Coronary artery (tissue), 2 donors: Measurements from ENCODE around the gene JARID2.

Experiments used
- DNase-seq: peaks from one replicate; pipeline ENCODE4 v3.0.0-alpha.2; 2017; ENCODE audit warnings: low spot score
- H3K27ac ChIP-seq, 2 donors: fragments of 200-600 bp; sonication (generic); one replicate each; pipeline ENCODE4 v1.5.1; 2016 to 2019
- H3K4me3 ChIP-seq: fragments of 200-600 bp; sonication (generic); 2 replicates; pipeline ENCODE4 v1.5.1; 2016; ENCODE audit warnings: mild to moderate bottlenecking, moderate library complexity
- TF ChIP-seq, protein P1 (sequence below): fragments of 200-600 bp; sonication (generic); IDR thresholded peaks from one replicate; pipeline ENCODE4 v1.5.1; 2019; ENCODE audit warnings: antibody characterized with exemption

JARID2 gene

GRCh38 chr6:15305496-15305895, 59.6 kb downstream of the JARID2 start:
- Histone ChIP-seq H3K27ac (no peak overlapping the region), H3K4me3 (no peak overlapping the region)
- no peak for DNase-seq
- TF ChIP-seq, protein P1, sequence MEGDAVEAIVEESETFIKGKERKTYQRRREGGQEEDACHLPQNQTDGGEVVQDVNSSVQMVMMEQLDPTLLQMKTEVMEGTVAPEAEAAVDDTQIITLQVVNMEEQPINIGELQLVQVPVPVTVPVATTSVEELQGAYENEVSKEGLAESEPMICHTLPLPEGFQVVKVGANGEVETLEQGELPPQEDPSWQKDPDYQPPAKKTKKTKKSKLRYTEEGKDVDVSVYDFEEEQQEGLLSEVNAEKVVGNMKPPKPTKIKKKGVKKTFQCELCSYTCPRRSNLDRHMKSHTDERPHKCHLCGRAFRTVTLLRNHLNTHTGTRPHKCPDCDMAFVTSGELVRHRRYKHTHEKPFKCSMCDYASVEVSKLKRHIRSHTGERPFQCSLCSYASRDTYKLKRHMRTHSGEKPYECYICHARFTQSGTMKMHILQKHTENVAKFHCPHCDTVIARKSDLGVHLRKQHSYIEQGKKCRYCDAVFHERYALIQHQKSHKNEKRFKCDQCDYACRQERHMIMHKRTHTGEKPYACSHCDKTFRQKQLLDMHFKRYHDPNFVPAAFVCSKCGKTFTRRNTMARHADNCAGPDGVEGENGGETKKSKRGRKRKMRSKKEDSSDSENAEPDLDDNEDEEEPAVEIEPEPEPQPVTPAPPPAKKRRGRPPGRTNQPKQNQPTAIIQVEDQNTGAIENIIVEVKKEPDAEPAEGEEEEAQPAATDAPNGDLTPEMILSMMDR = no peak

- DNase-seq = no peak
- TF ChIP-seq, protein P1 = no peak
- H3K27ac ChIP-seq = no peak overlapping the region
- no peak overlapping the region for H3K4me3 ChIP-seq
Observed at GRCh38 chr6:15305909-15306308, 60.0 kb downstream of the JARID2 start.

DNA sequence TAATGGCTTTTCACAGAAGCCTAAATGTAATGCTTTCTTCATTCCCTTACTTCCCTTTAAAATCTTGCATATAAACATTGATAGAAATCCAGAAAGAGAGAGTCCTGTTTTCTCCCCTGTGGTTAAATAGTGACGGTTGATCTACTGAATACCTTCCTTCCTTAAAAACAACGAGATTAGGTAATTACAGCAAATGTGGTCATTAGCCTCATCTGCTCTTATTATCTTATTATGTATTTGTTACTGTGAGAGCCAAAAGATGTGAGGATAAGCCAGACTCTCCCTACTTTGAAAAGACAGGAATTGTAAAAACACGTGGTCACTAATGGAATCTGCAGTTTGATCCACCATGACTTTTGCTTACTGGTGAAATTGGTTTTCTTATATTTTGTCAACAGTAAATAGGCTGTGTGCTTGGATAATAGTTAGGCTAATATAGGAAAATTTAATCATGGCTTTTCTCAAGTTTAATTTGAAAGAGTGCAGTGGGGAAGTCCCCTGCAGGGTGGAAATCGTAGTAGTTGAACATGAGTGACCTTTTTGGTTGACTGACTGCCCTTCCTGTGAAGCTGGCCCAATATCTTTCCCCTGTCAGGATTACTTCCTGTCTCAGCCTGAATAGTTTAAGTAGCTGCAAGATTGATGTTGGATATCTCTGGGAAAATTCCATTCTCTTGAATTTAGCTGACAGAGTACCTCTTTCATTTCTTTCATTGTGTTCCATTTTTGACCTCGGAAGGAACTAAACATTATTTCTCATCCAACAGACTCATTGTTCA, 62.8 kb downstream of the JARID2 start:
- DNase-seq = no peak
- no peak overlapping the region for H3K4me3 ChIP-seq
- H3K27ac ChIP-seq = no peak overlapping the region
- TF ChIP-seq, protein P1 = no peak

- TF ChIP-seq, protein P1 = no peak
- Histone ChIP-seq H3K27ac (no peak overlapping the region), H3K4me3 (no peak overlapping the region)
- DNase-seq = no peak
Observed at GRCh38 chr6:15309611-15310283, 63.9 kb downstream of the JARID2 start.

DNA sequence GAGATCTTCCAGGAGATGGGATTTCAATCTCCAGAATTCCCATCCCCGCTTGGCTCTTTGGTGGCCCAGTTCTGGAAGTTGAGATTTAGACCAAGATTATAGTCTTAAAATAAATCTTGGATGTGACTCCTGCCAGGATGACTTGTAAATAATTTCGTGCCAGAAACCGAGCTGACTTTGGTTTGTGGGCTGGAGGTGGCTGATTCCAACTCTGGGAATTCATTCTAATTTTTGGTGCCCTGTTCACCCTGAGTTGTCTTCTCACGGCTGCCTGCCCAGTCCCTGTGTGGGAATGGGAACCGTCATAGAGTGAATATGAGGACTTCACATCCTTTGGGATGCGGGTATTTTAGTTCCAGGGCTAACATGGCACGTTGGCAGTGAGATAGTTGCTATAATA, 64.8 kb downstream of the JARID2 start:
- Histone ChIP-seq H3K4me3 (no peak overlapping the region), H3K27ac (no peak overlapping the region)
- no peak for DNase-seq
- TF ChIP-seq, protein P1 = no peak

- TF ChIP-seq, protein P1 = no peak
- Histone ChIP-seq H3K4me3 (no peak overlapping the region), H3K27ac (no peak overlapping the region)
- no peak for DNase-seq
Observed at GRCh38 chr6:15312500-15312899, 66.6 kb downstream of the JARID2 start.

DNA sequence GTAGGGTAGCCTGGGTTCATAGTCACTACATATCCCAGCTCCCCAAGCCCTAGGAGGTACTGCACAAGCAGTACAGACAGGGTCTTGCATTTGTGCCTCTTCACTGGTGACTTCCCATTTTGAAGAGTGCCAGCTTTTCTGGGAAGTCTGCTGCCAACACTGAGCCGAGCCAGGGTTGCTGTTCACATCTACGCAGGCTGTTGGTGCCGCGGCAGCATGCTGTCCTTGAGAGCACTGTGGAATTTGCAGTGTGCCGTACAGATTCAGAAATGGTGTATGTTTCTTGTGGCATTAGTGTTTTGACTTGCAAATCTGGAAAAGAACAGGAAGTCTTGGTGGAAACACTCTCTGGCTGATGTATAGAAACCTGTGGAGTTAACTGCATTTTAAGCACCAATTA, 67.5 kb downstream of the JARID2 start:
- TF ChIP-seq, protein P1 = no peak
- no peak for DNase-seq
- Histone ChIP-seq H3K27ac (no peak overlapping the region), H3K4me3 (no peak overlapping the region)
